SH-SY5Y (cell line): ENCODE results near the gene ARHGAP45.

ENCODE experiments used
- GATA2 ChIP-seq: IDR thresholded peaks from 2 replicates; pipeline ENCODE4 v1.6.1; 2011; ENCODE audit warnings: mild to moderate bottlenecking, low read depth, low read length
- GATA3 ChIP-seq: IDR thresholded peaks from 2 replicates; pipeline ENCODE4 v1.6.1; 2011; ENCODE audit warnings: low read depth, mild to moderate bottlenecking, low read length, moderate library complexity

Gene ARHGAP45

GRCh38 chr19:1035998-1036621 lies 30.9 kb upstream of the ARHGAP45 start:
- TF ChIP-seq GATA2, result no peak
- no peak for TF ChIP-seq GATA3

- TF ChIP-seq GATA3, result no peak
- TF ChIP-seq GATA2, result no peak
Measured at GRCh38 chr19:1037621-1038064, 29.3 kb upstream of the ARHGAP45 start.

GRCh38 chr19:1038978-1039645 lies 27.9 kb upstream of the ARHGAP45 start:
- TF ChIP-seq GATA2 (no peak), GATA3 (no peak)

GRCh38 chr19:1039646-1040475 lies 27.1 kb upstream of the ARHGAP45 start, which contains the start of gene ABCA7:
TSS of gene ABCA7 (plus strand) at chr19:1040107. CDS start at chr19:1041362, 1,255 bp downstream.
- TF ChIP-seq GATA2 (no peak), GATA3 (no peak)

- no peak for TF ChIP-seq GATA3
- no peak for TF ChIP-seq GATA2
Measured at GRCh38 chr19:1040476-1041271, 26.3 kb upstream of the ARHGAP45 start.

GRCh38 chr19:1041272-1041834 lies 25.6 kb upstream of the ARHGAP45 start:
- TF ChIP-seq GATA3 (no peak), GATA2 (no peak)

GRCh38 chr19:1041835-1042685 lies 24.9 kb upstream of the ARHGAP45 start:
- TF ChIP-seq GATA3 (no peak), GATA2 (no peak)

GRCh38 chr19:1042689-1043511 lies 24.1 kb upstream of the ARHGAP45 start:
- no peak for TF ChIP-seq GATA3
- no peak for TF ChIP-seq GATA2

- no peak for TF ChIP-seq GATA2
- no peak for TF ChIP-seq GATA3
Measured at GRCh38 chr19:1045247-1045603, 21.7 kb upstream of the ARHGAP45 start.

GRCh38 chr19:1046117-1046626 lies 20.8 kb upstream of the ARHGAP45 start:
- no peak for TF ChIP-seq GATA3
- no peak for TF ChIP-seq GATA2

- TF ChIP-seq GATA3 (no peak), GATA2 (no peak)
Measured at GRCh38 chr19:1046836-1047695, 19.9 kb upstream of the ARHGAP45 start.

- no peak for TF ChIP-seq GATA2
Measured at GRCh38 chr19:1047696-1048147, 19.2 kb upstream of the ARHGAP45 start.
